Fibroblast of skin of abdomen (primary cell): ENCODE data around the gene SLC9A3.

Source experiments
- DNase-seq: peaks from one replicate; pipeline ENCODE4 v3.0.0-alpha.2; 2013

The SLC9A3 gene

DNA sequence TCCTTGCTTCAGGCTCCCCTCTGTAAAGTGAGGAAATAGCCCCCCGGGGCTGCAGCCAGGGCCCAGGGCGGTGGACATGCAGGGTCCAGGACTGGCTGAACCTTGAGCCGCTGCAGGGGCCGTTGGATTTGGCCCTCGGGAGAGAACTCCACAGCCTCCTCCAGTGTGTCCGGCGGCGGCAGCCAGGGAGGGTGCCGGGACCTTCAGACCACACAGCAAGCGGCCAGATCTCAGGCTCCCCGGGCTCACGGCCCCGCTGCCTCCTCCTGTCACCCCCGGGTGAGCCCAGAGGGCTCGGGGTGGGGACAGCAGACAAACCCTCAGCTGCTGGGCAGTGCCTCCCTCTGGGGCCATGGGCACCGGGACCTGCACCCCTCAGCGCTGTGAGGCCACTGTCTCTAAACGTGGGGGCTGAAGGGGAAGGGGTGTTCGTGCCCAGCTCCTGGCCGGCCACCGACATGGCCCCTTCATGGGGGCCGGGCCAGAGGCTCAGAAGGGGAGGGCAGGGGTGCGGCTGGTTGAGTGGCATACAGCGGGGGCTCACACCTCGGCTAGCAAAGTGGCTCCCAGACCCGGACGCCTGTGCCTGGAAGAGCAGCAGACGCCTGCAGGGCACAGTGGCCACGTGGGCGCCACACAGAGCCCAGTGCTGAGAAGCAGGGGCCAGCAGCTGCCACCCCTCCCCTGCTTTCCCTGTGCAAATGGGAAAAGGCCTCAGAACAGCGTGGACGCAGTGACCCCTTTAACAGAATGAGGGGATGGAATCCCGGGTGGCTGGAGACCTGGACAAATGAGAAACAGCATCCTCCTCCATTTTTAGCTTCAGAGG, 19.7 kb downstream of the SLC9A3 start:
- DNase-seq = no peak

DNA sequence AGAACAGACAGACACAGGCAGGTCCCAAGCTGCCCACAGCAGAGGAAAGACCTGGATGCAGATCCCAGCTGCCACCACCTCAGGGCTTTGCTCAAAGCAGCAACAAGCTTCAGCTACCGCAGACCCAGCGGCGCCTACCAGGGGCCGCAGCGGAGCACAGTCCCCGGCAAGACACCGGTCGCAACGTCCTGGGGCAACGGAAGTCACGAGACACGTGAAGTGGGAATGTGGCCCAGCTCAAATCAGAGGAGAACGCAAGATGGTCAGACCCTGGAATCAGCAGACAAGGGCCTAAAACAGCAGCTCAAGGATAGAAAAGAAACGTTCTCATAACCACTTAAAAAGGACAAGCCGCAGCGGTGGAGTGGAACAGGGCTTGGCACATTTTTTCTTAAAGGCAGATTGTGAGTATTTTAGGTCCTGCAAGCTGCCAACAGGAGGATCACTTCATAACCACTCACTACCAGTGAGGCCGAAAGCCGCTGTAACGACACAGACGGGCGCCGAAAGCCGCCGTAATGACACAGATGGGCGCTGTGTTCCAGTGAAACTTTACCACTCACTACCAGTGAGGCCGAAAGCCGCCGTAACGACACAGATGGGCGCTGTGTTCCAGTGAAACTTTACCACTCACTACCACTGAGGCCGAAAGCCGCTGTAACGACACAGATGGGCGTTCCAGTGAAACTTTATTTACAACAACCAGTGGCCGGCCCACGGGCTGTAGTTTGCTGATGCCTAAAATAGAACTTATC, 21.7 kb downstream of the SLC9A3 start:
- no peak for DNase-seq

DNA sequence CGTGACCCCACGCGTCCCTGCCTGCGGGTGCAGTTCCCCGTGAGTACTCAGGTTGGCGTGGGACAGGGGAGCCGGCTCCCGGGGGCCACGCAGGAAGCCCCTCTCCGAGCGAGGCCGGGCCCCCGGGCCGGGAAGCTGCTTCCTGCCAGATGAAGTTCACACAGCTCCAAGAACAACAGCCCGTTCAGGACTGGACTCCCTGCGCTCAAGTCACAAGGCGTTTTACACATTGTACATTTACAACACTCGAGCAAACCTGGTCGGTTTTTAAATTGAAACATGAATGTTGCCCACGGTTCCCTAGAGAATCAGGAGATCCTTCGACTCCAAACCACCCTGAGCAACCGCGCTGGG, 22.4 kb downstream of the SLC9A3 start:
- no peak for DNase-seq

DNA sequence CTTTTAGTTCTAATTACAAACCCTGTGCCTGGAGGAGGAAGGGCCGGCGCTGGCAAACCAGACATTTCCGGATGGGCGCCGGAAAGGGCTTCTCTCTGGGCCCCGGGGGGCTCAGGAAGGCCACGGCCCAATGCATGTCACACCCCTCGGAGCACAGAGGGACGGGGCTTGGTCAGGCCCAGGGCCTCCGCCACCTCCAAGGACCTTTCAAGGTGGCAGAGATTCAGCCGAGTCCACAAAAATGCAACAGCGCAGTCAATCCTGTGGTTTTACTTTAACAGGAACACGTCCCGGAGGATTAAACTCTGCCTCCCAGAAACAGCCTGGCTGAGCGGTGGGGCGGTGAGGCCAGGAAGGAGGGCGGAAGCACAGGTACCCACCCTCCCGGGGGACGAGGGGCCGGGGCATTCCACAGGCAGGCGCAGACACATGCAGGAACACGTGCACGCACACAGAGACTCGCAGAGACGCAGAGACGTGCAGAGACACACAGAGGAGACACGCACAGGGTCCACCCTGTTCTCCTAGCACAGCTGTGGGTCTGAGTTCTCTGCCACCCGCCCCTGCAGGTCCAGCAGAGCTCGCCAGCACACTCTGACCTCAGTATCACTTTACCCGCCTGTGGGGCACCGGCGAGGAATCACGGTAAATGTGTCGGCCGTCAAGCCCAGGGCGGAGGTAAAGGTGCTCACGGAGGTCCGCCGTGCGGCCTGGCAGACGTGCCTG, 23.0 kb downstream of the SLC9A3 start:
- no peak for DNase-seq

DNA sequence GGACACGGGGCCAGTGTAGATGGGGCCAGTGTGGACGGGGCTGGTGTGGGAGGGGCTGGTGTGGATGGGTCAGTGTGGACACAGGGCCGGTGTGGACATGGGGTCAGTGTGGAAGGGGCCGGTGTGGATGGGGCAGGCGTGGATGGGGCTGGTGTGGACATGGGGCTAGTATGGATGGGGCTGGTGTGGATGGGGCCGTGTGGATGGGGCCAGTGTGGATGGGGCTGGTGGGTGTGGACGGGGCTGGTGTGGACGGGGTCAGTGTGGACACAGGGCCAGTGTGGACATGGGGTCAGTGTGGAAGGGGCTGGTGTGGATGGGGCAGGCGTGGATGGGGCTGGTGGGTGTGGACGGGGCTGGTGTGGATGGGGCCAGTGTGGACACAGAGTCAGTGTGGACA, 23.8 kb downstream of the SLC9A3 start:
- no peak for DNase-seq

DNA sequence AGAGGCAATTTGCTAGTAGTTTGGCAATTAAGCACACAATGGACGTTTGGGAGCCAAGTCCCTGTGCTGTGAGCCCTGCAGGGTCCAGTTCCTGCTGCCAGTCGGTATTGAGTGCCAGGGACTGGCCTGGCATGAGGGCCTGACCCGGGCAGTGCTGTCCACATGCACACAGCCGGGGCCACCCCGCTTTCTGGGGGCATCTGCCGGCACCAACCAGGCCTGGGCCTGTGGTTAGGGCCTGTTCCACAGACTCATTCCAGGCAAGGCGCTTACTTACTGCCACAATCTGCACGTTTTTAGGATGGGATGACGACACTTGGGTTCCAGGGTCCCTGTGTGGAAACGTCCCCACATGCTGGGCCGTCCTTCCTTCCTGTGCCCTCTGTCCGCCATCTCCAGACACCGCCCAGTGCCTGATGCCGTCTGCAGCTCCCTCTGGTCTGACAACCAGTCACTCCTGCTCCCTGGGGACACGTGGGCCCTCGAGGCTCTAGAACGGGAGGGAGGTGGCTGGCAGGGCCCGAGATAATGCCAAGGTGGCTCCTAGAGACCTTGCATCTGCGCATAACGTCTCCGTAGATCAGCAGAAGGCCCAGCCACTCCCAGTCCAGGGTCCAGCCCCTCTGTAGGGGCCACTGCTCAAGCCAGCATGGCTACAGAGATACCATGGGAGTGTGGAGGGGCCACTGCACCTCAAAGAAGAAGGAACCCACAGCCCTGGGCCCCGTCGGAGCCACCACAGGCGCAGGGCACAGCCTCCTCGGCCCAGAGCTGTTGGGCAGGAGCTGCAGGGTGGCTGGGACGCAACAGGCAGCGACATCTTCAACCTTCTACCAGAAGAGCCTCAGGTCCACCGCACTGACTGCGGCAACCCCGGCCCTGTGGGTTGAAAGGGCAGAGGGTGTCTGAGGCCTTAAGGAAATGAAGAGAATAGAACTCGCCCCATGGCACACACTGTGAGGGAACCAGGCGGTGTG, 24.7 kb downstream of the SLC9A3 start:
- no peak for DNase-seq

DNA sequence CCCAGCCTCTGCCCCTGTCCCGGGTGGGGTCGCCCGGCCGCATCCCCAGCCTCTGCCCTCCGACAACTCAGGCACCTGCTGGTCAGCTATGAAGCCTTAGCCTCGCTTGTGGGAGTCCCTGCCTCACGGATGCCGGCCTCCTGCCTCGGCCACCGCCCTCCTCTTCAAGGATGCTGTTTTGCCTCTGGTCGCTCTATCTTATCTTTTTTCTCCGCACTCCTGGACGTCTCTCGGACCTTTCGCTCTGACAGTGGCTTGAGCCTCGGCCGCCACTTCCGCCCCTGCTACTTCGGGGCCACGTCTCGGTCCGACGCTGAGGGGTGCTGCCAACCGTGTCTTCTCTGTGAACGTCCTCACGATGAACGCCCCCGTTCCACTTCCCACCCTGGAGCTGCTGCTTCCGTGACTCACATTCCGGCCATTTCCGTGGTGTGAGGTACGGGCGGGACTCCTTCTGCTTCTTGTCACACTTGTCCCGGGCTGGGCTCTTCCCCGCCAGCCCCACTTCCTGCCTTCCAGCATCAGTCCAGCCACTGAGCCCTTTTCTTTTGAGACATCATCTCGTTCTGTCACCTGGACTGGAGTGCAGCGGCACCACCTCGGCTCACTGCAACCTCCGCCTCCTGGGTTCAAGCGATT, 26.3 kb downstream of the SLC9A3 start:
- no peak for DNase-seq

DNA sequence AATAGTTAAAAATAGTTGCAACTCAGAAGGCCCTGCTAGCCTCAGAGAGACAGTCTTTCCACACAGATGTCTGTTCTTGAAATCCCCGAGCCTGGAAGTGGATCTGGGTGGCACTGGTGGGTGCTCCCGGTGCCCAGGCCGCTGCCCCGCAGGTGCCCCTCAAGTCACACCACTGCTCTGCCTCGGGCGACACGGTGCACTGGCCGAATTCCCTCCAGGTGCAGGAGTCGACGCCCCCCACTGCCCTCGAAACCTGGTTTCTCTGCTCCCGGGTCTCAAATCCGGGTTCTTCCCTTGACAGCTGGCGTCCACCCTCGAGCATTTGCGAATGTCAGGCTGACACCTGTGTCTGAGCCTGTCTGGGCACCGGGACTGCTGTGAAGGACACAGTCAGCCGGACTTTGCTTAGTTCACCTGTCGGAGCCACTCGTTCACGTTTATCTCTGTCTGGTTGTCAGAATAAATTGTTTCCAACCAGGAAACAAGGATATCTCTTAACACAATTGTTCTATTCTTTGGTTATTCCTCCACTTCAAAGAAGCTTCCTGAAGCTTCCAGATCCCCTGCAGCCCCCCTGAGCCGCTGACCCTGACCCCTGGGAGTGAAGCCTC, 27.1 kb downstream of the SLC9A3 start:
- DNase-seq = no peak

DNA sequence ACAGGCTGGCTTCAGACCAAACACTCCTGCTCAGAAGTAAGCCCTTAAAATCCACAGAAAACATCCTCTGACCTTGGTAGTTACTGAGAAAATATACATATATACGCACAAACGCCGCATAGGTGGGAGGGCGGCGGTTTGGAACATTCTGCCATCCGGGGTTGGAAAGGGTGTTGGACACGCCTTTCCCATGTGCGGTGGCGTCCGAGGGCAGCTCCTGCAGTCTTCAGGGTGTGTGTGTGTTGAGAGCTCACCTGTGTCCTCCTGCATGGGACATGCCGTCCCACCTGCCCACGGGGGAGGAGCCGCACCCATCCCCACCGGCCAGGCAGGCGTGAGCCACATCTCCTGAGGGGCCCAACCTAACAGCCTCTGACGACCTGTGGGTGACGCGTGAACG, 28.2 kb downstream of the SLC9A3 start:
- DNase-seq = no peak

DNA sequence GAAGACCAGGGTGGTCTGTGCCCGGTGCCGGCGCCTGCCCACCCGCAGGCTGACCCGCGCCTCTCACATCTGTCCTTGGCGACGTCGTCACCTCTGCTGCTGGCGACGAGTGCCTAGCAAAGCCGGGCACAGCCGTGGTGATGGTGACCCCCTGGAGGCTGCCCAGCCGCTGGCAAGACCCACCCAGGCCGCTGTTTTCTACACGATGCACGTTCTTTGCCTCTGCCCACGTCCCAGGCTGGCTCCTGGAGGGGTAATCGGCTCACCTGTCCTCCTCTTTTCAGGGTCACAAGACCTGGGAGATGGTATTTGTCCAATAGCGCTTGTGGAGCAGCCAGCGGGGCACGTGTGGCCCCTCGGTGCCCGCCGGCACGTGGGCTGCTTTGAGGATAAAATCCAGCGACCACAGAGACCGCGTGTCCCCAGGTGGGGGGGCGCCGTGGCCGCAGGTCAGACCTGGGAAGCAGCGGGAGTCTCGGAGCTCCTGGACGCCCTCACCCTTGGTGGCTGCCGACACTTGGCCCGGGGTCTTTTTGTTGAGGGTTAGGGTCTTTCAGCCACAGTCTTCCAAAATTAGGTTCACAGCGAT, 29.5 kb downstream of the SLC9A3 start:
- no peak for DNase-seq

DNA sequence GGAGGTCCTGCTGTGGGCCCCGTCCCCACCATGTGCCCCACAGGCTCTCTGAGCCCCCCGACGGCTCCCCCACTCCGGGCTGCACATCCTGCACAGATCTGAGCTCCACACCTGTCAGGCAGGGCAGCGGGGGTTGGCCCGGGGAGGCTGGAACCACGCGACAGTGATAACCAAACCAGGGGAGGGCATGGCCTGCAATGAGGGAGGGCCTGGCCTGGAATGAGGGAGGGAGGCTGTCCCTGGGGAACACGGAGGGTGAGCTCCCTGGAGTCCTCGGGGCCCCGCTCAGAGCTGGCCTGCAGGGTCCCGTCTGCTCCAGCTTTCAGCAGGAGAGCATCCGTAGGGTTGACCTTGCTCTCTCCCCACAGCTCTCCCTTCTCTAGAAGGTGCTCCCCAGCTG, 30.5 kb downstream of the SLC9A3 start:
- DNase-seq = no peak

DNA sequence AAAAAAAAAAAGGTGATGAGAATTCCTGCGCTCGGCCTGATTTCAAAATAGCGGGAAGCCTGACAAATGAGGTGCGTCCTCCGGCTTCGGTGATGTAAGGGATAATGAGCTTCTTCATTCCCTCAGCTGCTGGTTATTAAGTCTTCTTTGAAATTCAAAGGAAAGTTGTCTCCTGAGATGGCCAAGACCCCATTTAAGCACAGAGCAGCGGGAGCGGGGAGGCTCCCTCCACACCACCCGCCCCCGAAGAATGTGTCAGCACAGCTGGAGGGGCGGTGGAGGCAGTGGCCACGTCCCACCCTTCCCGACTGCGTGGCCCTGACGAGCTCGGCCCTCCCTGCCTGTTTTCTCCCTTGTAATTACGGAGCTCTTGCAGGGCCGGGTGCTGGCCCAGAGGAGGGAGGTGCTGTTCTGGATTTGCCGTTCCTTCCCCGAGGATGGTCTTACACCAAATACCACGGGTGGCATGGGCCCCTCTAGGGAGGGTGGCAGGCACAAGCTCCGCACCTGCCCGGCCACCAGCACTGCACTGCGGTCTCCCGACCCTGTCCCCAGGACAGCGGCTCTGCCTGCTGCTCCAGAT, 31.0 kb downstream of the SLC9A3 start:
- DNase-seq = no peak

DNA sequence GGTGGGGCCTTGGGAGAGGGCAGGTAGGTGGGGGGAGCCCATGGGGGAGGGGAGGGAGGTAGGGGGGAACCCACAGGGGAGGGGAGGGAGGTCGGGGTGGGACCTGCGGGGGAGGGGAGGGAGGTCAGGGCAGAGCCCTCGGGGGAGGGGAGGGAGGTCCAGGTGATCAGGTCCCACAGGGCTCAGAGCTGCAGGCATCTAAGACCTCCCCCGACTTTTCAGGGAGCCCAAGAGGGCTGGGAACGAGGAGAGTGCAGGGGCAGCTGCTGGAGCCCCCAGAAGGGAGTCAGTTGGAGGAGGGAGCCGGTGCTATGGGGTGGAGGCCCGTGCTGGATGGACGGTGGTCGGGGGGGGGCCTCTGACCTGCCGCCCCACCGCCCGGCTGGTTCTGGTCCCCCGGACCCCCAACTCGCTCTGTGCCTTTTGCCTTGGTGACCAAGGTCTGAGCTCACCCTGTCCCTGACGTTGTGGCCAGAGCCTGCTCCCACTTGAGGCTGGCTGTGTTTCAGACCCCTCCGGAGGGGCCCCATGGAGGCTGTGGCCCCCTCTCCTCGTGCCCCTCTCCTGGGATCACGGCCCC, 31.8 kb downstream of the SLC9A3 start:
- DNase-seq = no peak

DNA sequence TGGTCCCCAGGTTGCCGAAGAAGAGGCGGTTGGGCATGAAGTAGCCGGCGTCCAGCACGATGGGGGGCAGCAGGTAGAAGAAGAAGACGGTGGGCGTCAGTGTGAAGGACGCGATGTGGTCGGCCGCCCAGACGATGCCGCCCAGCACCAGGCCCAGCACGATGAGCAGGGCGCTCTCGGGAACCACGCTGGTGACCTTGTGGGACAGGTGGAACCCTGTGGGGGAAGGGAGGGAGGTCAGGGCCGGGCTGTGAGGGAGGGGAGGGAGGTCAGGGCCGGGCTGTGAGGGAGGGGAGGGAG, 32.4 kb downstream of the SLC9A3 start:
- DNase-seq = no peak

DNA sequence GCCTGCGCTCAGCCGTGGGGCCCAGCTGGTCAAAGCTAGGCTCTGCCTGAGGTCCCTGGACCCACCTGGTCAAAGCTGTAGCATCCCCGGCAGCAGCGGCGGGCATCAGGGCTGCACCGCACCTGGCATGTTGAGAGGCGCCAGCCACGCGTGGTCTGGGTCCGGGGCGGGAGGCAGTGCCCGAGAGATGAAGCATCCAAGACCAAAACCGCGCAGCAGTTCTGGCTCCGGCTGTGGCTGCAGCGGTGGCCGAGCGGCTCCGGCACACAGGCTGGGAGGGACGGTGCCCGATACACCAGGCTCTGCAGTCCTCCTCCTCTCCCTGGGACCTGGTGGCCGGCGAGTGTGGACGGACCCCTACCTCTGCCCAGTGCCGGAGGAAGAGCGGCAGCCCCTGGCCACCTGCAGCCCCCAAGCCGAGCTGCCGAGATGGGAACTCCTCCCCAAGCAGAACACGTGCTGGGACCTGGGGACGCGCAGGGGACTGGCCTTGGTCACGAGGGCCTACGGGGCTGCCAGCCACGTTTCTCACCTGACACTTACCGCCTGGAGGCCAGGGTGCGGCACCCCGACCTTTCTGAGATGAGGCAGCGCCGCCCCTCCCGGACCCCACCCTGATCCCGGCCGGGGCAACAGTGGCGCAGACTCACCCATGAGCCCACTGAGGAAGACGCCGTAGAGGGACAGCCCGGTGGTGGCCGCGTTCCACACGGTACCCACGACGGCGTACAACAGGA, 33.0 kb downstream of the SLC9A3 start:
- DNase-seq = no peak

DNA sequence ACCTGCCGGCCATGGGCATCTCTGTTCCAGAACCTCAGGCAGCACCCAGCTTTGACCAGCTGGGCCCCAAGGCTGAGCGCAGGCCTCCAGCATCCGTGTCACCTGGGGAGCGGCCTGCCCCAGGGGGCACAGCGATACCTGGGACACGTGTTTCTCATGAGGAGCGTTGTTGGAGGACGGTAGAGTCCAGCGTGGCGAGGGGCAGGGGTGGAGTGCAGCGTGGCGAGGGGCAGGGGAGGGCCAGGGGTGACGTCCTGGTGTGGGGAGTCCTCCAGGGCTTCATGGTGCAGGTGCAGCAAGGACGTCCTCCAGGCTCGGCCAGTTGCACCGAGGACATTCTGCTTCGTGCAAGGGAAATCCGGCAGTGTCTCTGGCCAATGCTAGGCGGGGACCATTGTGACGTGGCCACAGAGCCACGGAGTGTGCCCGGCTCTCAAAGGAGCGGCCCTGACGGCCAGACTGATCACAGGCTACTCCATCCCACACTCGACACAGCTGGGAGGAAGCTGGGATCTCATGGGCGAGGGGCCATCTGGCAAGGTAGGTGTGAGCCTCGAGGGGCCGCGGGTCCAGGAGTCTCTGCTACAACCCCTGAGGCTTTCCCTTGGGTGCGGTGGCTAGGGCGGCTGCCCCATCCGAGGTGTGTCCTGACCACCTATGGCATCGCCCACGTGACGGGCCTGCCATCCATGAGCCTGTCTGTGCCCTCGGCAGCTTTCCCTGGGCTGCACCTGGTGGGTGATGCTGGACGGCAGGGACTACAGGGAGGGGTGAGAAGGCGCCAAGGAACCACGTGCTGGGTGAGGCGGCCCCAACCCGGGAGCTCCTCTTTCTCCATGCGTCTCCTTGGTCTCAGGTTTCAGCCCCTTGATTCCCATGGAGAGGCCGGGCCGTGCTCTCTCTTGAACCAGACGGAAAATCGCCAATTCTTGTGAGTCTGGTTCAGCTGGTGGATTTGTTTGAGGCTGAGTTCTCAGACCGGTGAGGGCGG, 33.8 kb downstream of the SLC9A3 start:
- DNase-seq = no peak

DNA sequence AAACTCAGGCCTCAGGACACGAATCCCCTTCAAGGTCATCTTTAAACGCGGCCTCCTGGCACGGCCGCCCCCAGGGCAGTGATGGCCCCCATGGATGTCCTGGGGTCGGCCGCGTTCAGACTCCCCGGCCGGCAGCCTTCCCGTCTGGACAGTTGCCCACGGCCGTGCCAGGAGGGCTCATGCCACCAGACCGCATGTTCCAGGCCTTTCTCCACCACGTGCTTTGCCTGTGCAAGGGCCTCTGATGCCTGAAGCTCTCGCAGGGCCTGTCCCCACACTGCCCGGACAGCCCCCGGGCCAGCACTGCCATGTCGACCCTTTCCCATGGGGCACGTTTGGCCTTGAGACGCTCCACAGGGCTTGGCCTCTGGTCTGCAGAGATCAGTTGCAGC, 34.6 kb downstream of the SLC9A3 start:
- DNase-seq = no peak
